GM18868 (cell line): ENCODE data around the gene RNF217.
"Not testable (repeated sequence)": the region's sequence is repeated elsewhere in the genome, so short reads cannot be mapped to it uniquely, and the experiment has no call there.

ENCODE experiments used
- ATAC-seq: cut with Tn5 transposase; IDR thresholded peaks from one replicate; pipeline ENCODE4 v1.9.1; 2021; ENCODE audit warnings: mild to moderate bottlenecking, moderate library complexity; ENCODE audit not compliant: unreplicated experiment

The RNF217 gene

DNA sequence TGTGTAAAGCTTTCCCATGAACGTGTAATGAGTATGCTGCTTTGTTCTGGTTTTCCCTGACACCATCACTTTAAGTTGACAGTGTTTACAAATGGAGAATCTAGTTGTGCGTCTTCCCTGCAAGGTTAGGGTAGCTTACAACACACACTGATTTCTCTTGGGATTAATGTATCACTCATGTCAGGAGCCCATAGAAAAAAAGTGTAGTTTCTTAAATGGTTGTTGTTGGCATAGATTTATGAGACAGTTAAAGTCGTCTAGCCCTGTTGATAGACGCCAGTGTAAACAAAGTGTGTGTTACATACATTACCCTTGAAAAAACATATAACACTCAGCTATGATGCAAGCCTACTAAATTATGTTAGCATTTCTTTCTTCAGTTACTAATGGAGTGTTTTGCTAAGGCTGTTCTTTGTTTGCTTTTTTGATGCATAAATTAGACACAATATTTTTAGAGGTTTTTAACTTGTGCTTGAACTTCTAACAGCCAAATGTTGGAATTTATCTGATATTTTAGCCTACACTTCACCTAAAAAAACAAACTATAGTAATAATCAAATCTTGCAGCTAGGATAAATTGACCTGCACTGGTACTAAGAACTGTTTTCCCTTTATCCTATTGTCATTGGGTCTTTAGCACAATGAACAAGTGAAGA, 88.6 kb downstream of the RNF217 start:
- ATAC-seq: no peak

DNA sequence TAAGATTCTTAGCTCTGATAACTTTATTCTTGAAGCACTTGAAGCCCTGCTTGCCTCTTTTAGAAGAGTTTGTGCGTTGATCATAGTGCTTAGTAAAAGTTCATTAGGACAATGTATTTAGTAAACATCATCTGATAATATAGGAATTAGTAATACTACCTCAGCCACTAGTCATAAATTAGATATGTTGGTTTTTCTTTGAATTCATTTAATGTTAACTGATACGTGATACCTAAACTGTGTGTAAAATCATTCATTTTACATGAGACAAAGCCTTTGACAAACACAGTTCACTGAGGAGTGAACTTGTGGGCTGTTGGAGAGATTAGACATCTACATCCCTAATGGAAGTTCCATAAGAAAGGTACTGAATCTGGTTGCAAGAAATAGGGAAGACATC, 91.6 kb downstream of the RNF217 start:
- ATAC-seq: no peak

DNA sequence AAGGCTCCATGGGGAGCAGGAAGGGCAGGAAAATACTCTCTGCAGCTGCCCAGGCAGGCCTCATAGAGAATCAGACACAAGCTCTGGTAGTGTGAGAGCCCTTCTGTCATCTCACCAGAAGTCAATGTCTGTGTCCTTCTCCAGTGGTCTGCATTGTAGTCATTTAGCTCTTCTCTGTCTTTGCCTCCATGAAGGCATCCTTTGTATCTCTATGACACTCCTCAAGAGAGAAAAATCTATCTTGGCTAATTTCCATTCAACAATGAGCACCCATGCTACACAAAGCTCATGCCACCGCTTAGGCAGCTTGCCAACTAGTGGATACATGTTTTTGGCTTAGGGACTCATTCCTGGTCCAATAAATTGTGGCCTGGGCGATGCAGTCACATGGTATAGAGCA, 92.1 kb downstream of the RNF217 start:
- ATAC-seq: no peak

DNA sequence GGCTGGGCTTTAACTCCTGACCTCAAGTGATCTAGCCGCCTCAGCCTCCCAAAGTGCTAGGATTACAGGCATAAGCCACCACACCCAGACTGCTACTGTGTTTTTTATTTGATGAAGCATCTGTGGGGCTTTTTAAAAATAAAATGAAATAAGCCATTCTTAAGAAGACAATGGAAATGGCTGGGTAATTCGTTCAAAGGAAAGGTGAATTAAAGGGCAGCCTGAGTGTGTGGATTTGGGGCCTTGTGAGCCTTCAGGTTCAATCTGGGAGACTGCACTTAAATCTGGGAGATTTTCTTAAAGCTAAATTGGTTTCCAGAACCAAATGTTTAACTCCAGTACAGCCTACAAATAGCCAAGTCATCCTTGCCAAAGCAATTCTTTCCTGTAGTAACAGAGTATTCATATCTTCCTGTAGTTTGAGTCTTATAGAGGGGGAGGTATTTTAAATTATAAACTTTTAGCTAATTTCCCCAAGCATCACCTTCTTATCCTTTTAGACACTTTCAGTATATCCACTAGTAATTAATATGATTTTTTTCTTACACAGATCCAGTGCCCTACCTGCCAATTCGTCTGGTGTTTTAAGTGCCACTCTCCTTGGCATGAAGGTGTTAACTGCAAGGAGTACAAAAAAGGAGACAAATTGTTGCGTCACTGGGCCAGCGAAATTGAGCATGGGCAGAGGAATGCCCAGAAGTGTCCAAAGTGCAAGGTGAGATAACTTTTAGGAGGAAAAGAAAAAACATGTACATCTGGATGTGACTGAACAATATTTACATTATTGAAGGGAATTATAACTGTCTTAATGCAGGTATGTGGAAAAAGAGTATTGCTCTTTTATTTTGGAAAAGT, 95.4 kb downstream of the RNF217 start:
- no peak for ATAC-seq

DNA sequence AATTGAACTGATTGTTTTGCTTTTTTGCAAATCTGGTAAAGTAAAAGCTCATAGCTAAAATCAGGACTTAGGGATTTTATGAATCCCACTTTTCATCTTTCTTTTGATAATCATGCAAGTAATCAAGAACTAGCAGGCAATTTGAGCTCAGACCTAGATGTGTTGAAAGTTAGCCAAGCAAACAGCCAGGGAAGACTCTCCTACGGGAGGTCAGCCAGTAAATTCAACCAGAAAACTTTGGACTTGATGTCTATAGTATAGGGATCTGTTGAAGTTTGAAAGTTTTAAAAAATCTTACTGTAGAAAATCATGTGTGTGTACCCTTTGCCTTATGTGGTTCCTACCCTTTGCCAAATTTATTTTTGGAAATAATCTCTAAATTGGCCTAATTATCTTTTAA, 96.3 kb downstream of the RNF217 start:
- ATAC-seq: no peak

DNA sequence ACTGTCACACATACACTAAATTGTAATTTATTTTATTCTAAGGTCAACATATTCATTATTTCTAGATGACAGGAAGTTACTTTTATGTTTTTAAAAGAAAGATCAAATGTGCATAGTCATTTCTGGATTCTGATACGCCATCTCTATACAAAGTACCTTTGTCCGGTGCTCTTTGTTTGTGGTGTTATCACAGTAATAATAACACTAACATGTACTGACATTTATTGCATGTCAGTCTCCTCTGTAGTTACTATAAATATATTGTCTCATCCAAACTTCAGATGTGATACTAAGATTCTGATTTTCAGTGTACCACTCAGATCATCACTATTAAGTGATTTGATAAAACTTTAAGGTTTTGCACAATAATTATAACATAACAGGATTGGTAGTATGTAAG, 101.1 kb downstream of the RNF217 start:
- no peak for ATAC-seq

DNA sequence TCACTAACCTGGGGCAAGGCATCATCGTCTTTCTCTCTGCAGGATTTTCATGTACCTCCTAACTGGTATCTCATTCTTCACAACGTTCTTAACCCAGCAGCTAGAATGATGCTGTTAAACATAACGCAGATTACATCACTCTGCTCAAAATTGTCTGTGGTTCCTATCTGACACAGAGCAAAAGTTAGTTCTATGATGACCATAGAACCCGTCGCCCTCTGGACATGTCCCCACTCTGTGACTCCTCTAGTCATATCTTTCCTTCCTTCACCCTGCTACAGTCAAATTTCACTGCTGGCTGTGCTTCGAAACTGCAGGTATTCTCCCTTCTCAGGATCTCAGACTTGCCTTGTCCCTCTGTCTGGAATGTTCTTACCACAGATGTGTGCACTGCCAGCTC, 103.9 kb downstream of the RNF217 start:
- no peak for ATAC-seq

DNA sequence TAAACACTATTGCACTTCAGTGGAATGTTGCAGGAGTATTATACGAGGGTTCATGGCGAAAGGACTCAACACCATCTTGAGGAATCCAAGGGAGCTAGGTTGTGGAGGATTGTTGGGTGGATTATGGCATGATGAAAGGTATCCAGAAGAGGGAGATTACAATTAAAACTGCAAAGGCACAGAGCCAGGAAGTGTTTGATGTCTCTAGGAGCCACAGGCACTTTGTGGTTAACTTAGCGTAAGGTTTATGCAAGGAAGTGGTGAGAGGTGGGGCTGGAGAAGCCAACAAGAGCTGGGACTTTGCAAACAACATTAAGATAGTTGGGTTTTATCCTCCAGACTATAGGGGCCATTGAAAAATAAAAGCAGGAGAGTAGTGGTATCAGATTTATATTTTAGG, 104.7 kb downstream of the RNF217 start:
- ATAC-seq: no peak

DNA sequence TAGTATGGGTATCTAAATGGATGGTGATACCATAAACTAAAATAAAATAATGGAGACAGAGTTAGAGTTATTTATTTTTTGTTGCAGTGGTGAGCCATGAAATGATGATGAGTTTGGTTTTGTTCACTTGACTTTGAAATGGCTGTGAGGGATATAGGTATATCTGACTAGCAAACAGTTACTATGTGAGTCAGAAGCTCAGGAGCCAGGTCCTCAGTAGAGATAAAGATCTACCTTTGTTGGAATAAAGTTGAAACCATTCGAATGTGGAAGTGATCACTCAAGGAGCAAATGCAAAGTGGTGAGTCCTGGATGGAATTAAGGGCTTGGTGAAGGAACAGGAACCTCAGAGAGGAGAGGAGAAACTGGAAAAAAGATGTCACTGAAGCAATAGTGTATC, 105.3 kb downstream of the RNF217 start:
- ATAC-seq: no peak

DNA sequence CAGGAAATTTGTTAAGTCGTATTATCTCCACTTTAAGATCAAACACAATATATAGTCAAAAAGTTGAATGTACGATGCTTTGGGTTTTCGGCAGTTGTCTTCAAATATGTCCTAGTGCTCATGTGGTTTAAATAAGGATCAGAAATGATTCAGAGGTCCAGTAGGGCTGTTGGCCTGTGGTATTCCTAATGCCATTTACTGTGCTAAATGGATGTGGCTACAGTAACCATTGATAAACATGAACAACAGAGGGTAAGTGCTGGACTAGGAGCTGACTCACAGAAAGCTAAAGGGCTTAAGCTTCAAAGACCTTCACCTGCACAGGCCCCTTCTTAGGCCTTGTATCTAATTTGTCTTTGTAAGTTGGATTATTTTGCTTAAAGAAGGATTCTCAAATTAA, 110.8 kb downstream of the RNF217 start:
- ATAC-seq: no peak

DNA sequence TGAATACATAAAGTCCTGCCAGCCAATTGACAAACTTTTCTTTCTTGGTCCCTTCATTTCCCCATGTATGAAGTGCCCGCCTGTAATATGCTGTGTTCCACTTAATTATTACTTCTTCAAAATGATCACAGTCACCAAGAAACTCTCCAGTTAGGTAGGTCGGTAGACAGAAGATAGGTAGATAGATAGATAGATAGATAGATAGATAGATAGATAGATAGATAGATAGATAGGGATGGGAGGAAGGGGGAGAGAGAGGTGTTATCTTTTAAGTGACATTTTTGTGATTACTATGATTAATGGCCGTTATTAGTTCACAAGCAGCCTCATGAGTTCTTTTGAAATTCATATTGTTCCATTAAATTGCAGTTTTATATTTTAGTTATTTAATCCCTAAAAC, 111.9 kb downstream of the RNF217 start:
- no peak for ATAC-seq

DNA sequence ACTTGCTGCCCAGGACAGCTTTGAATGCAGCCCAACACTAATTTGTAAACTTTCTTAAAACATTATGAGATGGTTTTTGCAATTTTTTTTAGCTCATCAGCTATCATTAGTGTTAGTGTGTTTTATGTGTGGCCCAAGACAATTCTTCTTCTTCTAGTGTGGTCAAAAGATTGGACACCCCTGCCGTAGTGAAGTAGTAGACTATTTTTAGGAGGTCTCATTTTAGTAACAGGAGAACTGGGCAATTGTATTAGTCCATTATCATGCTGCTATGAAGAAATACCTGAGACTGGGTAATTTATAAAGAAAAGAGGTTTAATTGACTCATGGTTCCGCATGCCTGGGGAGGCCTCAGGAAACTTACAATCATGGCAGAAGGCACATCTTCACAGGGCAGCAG, 112.8 kb downstream of the RNF217 start:
- ATAC-seq: not testable (repeated sequence)

DNA sequence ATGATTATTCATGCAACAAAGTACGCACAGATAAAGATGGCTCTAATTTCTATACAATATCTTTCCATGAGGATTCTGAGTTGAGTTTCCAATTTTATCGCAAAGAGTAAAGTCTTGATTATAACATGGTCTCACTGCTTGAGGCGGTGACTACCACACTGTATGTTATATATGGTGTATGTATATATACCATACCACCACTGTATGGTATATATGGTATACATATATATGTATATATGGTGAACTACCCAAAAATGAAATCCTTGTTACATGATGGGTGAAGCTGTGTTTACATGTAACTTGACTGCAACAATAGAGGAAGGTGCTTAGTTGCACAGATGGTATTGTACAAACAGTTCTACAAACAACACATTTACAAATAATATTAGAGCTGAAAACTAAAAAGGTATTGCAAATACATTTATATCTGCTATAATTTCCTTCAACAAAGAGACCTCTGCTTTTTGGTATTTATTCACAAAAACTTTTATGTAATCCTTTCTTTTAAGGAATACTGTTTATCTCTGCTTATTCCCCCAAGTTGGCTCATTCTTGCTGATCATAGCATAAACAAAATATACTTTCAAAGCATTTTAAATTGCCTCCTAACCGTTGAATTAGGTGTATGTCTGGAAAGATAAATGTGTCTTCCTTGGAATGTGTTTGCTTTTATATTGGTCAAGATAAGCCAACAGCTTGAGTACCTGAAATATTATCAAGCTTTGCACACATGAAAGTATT, 113.7 kb downstream of the RNF217 start:
- ATAC-seq: no peak

DNA sequence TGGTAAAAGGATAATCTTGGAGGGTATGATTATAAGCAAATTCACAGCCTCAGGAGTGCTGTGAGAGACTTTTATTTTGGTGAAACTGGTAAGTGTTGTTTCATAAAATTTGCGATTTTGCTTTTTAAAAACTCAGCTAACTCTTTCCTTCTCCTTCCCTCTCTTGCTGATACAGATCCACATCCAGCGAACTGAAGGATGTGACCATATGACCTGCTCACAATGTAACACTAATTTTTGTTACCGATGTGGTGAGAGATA, 114.2 kb downstream of the RNF217 start:
- no peak for ATAC-seq

DNA sequence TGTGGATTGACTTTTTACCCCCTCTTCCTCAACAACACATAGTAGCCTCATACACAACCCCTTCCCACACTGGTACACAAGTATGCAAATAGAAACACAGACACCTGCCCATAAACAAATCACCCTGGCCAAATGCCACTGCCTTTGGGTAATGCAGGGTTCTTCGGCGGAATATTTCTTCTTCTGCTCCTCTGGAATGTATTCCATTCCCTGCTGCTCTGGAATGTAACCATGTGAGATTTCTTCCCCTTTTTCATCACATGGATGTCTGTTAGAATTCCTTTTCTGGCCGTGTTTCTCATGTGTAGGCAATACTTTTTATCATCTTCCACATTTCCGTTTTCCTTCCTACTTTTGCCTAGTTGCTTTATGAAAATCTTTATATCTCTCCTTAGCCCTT, 115.2 kb downstream of the RNF217 start:
- no peak for ATAC-seq

DNA sequence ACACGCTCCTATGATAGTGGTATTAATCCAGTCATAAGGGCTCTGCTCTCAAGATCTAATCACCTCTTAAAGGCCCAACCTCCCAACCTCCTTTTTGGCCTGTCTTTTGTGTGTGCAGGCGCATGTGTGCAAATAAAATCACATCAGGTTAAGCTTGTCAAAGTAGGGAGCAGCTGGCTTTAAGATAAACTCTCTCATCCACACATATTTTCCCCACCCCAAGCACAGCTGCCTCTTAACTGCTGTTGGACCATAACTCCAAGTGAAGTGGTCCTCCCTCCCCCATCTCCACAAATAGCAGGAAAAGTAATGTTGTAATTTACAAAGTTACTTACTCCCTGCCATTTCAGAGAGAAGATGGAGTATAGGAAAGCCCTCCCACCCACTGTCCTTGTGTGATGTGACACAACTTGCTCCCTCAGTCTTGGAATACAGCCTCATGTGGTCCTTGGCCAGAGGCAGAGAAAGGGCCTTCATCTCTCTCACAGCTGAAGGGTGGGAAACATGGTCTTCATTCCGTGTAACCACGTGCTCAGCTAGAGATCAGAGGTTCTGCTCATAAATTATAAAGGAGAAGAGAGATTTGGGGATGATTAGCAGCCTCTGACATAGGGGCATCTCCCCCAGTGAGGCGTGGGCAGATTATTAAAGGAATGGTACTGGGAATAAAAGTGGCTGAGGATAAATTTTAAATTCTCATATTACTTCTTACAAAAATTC, 116.5 kb downstream of the RNF217 start:
- ATAC-seq: no peak

DNA sequence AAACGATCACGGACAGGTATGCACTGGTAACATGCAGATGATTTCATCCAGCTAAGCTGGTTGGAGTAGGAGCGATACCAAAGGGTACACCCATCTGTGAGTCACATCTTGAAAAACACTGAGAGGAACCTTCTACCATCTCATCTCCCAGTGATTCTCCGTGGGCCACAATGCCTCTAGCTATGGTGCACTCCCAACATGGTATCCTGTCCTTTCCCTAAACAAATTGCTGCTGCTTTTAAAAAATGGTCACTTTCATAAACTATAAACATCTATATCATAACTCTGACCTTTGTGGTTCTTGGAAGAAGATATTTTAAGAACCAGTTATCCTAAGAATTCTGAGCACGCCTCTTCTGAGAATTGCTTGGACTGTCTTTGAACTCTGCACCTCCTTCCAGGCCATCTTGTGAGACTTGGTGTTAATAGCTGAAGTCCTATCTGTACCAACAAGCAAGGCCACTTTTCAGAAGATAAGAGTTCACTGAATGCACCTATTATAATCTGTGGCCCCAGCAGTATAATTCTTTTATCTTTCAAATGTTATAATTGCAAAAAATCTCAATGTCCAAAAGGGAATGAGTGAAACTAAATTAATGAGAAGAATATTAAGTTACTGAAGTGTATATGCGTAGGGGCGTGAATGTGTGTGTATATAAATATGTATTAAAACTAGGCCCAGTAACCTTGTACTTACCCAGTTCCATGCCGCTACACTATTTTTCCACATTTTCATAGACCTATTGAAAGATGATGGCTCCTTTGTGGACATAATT, 120.9 kb downstream of the RNF217 start:
- ATAC-seq: no peak

DNA sequence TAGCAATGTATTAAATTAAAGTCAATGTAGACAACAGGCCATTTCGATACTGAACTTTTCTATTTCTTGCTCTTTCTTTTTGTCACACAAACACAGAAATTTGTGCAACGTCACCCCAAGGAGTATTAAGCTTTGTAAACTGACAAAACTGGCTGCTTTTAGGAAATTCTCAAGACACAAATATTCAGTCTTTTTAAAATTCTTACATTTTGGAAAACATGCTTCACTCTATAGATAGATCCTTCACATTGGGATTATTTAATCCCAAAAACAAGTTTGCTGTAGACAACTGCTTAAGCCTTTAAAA, 121.4 kb downstream of the RNF217 start:
- no peak for ATAC-seq

DNA sequence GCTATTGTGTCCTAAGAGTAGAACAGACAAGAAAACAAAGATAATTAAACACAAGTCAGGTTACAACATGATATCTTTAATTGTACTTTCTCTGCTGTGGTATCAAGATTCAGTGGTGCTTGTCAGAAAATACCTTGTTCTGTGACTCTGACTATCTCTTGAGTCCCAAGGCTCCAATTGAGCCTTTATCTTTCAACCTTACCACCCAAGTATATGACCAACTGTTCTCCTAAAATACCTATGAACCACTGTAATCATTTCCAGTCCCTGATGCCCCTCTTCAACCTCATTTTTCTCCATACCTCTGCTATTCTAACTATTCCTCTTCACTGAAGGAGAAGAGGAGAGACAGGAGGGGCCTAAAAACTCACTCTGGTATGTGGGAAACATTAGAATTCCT, 124.5 kb downstream of the RNF217 start:
- no peak for ATAC-seq

DNA sequence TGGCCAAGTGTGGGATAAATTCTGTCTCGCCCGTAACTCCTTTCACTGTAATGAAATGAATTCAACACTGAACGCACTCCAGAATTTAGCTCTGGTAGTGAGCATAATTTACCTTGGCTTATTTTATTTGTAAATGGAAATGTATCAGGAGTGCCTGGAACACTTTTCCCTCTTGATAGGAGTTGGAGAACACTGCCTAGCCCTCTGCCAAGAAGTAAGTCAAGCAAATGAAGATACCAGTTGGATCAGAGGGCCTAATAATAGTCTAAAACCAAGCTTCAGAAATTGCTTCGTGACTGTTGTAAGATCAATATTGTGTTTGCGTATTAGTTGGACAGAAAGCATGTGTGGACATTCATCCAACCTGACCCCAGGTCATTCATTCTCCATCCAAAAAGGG, 126.7 kb downstream of the RNF217 start:
- no peak for ATAC-seq

DNA sequence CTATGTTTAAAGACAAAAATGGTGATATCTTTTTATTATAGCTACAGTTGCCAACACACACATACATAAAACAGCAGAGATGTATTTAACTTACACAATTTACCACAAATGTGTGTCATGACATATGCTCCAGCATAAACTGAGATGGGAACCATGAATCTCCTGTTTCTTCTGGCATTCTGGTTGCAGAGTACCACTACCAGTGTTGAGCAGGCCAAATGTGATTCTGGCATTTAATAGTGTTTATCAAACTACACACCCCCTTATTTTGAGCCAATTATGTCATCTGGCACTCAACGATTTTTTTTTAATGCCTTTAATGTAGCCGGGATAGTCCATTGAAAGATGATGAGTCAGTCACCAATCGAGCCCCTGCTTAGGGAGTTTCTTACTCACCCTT, 132.3 kb downstream of the RNF217 start:
- ATAC-seq: no peak
